HG02610 (cell line): ENCODE data around the gene DOC2A.
"Not testable (repeated sequence)": the region's sequence is repeated elsewhere in the genome, so short reads cannot be mapped to it uniquely, and the experiment has no call there.

Experiments
- ATAC-seq: cut with Tn5 transposase; IDR thresholded peaks from one replicate; pipeline ENCODE4 v1.9.1; 2021; ENCODE audit warnings: mild to moderate bottlenecking, moderate library complexity; ENCODE audit not compliant: unreplicated experiment

DOC2A gene

DNA sequence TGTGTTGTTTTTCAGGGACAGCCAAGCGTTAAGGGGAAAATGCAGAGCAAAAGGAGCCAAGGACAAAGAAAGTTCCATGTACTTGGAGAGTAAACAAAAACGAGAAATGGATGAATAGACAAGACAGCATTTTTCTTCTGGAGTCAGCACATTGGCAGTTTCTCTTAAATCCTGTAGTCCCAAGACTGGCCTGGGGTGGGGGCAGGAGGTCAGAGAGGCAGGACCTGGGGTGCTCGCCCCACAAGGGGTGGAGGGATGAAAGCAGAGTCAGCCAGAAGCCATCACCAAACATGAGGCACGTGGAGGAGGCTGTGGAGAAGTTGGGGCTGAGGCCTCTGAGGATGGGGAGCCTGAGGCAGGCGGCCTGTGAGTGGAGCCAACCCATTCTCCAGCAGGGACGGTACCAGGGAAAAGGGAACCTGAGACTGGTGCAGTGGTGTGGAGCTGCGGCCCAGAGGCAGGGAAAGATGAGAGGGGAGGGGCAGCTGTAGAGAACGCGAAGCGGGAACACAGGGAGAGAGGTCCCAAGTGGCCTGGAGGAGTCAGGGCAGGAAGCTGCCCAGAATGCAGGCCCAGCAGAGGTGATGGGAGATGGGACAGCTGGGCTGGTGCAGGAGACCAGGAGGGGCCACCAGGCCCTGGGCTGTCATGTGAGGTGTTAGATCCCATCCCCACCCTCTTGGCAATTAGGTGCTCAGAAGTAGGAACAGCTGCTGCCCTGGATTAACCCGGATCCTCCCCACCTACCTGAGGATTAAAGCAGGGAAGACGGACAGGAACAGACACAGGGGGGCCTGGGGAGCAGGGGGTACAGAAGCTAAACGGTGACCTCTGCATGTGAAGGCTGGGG, 17.0 kb upstream of the DOC2A start:
- no peak for ATAC-seq

- ATAC-seq: no peak
These were observed 15.6 kb upstream of the DOC2A start for GRCh38 chr16:30026449-30026848.

- no peak for ATAC-seq
These were observed 14.7 kb upstream of the DOC2A start for GRCh38 chr16:30025574-30025973.

- no peak for ATAC-seq
These were observed 14.3 kb upstream of the DOC2A start for GRCh38 chr16:30025156-30025555.

DNA sequence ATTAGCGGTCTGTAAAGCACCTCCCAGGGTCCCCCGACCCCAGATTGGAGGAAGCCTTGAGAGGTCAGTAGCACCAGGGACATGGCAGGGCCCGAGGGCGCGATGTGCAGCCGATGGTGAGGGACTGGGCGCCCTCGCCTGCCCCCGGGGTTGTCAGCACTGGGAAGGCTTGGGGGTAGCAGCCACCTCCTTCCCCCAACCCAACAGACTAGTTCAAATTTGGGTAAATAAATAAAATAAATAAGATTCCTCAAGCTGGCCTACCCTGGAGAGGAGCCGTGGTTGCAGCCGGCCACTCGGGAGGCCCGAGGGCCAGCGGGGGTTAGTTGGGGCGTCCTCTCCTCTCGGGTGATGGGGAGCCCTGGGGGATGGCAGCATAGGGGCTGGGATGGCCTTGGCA, 13.6 kb upstream of the DOC2A start:
- no peak for ATAC-seq

GRCh38 chr16:30023586-30023985, 12.8 kb upstream of the DOC2A start:
- ATAC-seq: no peak

GRCh38 chr16:30022887-30023286, 12.1 kb upstream of the DOC2A start, which contains the start of gene C16orf92:
Gene C16orf92 (plus strand): TSS chr16:30023198. CDS start chr16:30023341, 143 bp downstream.
- ATAC-seq: no peak

DNA sequence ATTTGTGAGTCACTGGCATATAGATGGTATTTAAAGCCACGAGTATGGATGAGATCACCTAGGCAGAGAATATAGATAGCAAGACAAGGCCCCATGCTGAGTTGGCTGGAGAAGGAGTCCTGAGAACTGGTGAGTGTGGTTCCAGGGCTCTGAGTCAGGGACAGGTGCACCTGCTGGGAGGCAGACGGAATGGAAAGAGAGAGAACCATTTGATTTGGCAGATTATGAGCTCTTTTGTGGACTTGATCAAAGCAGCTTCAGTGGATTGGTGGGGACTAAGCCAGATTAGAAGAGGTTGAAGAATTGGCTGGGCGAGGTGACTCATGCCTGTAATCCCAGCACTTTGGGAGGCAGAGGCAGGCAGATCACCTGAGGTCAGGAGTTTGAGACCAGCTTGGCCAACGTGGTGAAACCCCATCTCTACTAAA, 7.9 kb upstream of the DOC2A start:
- ATAC-seq: no peak

- not testable (repeated sequence) for ATAC-seq
These were observed 7.1 kb upstream of the DOC2A start for GRCh38 chr16:30017937-30018336.

DNA sequence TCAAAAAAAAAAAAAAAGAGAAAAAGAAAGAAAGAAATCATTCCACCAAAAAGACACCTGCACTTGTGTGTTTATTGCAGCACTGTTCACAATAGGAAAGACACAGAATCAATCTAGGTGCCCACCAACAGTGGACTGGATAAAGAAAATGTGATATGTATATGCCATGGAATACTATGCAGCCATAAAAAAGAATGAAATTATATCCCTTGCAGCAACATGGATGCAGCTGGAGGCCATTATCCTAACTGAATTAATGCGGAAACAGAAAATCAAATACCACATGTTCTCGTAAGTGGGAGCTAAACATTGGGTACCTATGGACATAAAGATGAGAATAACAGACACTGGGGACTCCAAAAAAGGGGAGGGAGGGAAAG, 6.4 kb upstream of the DOC2A start:
- ATAC-seq: no peak

DNA sequence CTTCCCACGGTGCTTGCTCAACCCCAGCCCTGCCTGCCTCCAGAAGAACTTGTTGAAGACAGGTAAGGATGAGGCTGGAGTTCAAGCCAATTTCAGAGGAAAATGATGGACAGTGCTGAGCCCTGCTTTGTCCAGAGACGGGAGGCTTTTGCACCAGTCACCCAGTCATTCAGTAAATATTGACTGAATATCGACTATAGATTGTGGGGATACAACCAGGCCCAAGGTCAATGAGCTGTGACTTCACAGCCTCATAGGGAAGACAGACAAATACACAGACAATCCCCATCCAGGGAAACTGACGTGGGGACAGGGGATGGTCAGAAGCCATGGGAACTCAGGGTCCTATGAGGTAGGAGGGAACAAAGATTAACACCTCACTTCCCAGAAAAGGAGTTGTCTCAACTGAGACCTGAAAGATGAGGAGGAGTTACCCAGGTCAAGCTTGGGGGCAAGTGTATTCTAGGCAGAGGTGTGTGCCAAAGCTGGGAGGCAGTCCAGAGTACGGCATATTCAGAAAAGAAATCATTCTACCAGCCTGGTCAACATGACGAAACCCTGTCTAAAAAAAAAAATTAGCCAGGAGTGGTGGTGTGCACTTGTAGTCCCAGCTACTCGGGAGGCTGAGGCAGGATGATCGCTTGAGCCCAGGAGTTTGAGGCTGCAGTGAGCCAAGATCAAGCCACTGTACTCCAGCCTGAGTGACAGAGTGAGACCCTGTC, 5.9 kb upstream of the DOC2A start:
- no peak for ATAC-seq

DNA sequence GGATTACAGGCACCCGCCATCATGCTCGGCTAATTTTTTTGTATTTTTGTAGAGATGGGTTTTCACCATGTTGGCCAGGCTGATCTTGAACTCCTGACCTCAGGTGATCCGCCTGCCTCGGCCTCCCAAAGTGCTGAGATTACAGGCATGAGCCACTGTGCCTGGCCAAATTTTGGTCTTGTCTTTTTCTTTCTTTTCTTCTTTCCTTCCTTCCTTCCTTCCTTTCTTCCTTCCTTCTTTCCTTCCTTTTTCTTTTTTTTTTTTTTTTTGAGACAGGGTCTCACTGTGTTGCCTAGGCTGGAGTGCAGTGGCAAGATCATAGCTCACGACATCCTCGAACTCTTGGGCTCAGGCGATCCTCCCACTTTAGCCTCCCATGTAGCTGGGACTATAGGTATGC, 4.6 kb upstream of the DOC2A start:
- ATAC-seq: not testable (repeated sequence)

GRCh38 chr16:30012598-30012997, 1.8 kb upstream of the DOC2A start:
- not testable (repeated sequence) for ATAC-seq

- ATAC-seq: no peak
These were observed 1.1 kb upstream of the DOC2A start for GRCh38 chr16:30011714-30012504.

DNA sequence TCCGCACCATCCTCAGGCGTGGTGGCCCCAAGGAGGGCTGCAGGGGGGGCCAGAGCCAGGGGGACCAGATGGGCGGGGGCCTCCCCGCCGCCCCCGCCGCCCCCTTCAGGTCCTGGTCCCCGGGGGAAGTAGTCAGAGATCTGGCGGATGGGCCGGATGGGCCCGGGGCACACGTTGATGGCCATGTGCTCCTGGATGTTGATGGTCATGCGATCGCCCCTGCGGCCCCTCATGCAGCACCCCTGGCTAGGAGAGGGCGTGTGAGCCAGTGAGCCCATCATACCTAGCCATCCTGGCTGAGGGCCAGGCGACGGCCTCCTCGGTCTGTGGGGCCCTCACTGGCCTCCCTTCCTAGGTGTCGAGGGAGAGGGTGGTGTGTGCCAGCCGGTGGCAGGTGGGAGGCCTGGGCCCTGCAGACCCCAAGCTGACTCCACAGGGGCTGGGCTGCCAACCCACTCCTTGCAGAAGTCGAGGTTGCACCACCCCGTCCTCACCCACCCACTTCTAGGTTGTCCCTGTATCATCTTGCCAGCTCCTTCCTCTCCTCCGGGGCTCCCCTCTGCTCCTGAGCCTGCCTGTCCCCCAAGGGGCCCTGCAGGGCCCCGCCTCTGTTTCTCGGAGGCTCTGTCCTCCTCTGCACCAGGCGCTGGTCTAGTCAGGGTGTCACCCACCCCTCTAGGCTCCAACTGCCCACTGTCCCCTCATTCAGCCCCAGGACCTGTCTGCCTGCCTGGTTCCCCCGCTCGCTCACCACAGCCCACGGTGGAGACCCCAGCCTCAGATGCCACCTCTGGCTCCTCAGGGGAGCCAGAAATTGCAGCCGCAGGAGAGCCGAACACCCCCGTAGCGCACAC, 610 bp downstream of the DOC2A start:
- no peak for ATAC-seq

GRCh38 chr16:30009085-30009862, 1.6 kb downstream of the DOC2A start:
- ATAC-seq: no peak

DNA sequence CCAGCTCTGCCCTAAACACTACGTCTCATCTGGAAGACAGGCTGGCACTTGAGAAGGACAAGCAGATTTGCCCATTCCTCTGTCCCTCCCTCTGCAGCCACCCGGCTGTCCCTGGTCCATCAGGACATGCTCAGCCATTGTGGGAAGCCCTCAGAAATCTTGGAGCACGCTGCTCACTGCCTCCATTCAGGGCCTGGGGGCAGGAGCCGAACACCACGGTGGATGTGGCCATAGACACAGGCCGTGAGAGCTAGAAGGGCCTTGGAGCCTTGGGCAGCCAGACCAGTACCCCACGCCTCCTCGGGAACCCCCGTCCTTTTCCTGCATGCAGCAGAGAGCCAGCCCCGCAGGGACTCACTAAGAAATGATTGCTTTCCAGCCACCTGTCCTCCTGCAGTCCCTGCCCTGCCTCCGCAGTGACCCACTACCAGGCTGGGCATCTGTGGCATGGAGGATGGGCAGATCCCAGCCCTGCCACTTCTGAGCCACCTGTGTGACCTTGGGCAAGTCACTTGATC, 3.4 kb downstream of the DOC2A start:
- no peak for ATAC-seq

DNA sequence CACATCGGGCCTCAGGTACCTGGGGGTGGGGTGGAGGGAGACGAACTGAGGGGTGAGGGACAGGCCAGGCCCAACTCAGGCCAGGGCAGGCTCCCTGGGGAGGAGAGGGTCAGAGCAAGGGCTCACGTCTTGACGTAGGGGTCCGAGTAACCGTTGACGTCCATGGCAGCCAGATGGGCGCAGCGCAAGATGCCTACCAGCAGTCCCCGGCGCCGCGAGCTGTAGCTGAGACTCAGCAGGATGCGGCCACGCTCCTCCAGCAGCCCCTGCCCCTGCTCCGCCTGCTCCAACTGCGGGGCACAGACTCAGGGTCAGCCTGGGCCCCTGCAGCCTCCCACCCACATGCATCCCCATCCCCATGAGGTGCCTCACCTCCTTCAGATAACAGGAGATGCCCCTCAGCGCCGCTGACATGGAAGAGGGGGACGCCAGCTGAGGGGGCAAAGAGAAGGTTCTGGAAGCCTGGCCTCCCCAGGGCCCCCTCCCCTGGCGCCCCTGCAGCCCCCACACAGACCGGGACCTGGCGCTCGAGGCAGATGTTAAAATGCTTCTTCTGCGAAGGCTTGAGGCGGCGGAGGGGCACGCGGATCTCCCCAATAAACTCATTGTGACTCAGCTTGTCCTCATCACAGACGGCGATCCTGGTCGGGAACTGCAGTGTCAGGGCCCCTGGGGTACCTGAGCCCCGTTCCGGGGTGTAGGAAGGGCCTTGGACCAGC, 4.0 kb downstream of the DOC2A start:
- no peak for ATAC-seq

DNA sequence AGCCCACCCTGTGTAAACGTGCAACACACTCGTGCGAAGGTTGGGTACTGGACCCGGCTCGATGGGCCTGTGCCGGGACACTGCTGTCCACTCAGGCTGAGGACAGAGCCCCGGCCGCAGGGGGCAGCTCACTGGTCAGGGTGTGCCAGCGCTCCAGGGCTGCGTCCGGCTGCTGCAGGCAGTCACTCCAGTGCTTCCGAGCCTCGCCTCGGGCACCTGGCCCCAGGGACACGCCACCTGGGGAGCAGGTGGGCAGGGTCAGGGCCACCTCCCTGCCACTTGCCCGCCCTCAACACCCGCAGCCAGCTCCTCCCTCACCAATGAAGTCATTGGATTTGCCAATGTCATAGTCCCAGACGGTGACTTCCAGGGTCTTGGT, 4.7 kb downstream of the DOC2A start:
- ATAC-seq: no peak
